GM19452 (cell line): Measurements from ENCODE around the gene NFIC.
"Not testable (repeated sequence)": the region's sequence is repeated elsewhere in the genome, so short reads cannot be mapped to it uniquely, and the experiment has no call there.

Experiments used
- ATAC-seq: cut with Tn5 transposase; IDR thresholded peaks from one replicate; pipeline ENCODE4 v1.9.1; 2021; ENCODE audit not compliant: unreplicated experiment

NFIC gene

DNA sequence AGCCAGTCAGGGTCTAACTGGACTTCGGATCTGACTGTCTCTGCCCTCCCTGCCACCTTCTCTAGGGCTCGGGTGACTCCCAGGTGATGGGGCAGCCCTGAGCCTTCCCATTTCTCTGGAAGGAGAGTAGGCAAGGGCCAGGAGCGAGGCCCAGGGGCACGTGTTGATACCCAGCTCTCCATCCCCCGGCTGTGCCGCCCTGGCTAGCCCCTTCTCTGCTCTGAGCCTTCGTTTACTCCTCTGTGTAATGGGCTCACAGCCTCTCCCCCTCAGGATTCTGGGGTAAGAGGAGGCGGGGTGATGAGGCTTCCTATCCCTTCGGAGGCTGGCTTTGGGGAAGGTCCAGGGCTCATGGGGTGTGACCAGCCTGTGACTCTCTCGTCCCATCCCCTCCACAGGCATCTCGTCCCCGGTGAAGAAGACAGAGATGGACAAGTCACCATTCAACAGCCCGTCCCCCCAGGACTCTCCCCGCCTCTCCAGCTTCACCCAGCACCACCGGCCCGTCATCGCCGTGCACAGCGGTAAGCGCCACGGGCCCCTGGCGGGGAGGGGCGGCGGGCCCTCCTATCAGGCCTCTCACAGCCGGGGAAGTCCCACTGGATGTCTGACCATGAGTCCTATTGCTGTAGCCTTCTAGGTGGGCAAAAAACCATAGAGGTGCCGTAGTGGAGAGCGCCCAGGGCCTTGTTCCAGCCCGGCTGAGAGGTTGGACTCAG lies 82.4 kb downstream of the NFIC start:
- no peak for ATAC-seq

DNA sequence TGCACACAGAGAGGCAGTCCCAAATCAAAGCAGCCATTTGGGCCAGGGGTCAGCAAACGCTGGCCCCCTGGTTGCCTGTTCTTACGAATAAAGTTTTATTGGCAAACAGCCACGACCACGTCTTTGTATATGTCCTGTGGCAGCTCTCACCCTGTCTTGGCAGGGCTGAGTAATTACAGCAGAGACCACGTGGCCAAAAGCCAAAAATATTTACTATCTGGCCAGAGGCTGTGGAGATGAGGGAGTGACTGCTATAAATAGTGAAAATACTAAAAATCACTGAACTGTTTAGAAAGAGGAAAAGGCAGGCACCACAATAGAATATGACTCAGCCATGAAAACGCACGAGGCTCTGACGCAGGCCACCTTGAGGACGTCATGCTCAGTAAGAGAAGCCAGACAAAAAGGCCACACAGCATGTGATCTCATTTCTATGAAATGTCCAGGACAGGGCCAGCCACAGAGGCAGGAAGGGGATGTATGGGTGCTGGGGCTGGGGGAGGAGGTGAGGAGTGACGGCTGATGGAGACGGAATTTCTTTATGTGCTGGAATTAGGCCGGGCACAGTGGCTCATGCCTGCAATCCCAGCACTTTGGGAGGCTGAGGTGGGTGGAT lies 84.5 kb downstream of the NFIC start:
- ATAC-seq: no peak

DNA sequence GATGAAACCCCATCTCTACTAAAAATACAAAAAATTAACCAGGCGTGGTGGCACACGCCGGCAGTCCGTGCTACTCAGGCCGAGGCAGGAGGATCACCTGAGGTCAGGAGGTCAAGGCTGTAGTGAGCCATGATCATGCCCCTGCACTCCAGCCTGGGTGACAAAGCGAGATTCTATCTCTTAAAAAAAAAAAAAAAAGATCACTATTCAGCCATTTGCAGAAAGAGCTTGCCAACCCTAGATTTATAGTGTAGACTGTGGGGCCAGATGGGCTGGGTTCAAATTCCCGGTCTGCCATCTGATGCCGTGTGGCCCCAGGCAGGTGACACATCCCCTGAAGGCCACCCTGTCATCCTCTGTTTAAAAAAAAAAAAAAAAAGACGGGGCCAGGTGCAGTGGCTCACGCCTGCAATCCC lies 85.1 kb downstream of the NFIC start:
- ATAC-seq: no peak

DNA sequence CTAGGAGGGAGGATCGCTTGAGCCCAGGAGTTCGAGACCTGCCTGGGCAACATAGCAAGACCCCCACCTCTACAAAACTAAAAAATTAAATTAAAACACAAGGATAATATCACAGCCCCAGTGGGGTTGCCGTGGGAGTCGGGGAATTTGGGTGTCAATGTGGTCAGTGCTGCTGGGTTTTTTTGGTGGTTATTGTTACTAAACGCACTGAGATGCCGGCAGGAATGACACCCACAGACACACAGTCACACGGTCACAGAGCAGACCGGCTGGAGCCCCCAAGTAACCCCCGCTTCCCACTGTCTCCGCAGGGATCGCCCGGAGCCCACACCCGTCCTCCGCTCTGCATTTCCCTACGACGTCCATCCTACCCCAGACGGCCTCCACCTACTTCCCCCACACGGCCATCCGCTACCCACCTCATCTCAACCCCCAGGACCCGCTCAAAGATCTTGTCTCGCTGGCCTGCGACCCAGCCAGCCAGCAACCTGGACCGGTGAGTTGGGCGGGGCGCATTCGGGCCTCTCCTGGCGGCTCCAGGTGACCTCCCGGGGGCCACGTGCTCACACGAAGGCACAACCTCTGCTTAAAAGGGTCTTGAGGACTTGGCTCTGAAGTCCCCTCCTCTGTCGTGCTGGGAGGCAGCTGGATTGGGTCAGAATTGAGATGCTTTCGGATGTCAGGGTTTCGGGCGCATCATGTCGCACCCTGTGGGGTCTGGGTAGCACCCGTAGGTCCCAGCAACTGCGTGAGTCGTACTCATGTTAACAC lies 86.0 kb downstream of the NFIC start:
- ATAC-seq: no peak

DNA sequence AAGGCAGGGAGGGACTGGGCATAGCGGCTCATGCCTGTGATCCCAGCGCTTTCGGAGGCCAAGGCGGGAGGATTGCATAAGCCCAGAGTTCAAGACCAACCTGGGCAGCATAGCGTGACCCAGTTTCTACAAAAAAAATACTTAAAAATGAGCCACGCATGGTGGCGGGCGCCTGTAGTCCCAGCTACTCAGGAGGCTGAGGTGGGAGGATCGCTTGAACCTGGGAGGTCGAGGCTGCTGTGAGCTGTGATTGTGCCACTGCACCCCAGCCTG lies 86.5 kb downstream of the NFIC start:
- not testable (repeated sequence) for ATAC-seq

DNA sequence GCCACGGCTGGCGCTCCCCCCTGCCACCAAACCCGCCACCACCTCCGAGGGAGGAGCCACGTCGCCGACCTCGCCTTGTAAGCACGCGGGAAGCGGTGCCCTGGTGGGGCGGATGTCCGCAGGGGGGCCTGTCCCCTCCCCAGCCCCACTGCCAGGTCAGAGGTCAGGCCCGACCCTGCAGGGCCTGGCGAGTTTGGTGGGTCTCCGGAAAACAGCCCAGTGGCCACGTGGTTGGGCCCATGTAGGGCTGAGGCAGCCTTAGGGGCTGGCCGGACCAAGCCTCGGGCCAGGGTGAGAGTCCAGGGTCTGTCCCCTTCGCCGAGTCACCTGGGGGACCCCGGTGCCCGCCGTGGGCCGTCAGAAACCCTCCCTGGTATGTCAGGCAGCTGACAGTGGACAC lies 87.5 kb downstream of the NFIC start:
- ATAC-seq: no peak

DNA sequence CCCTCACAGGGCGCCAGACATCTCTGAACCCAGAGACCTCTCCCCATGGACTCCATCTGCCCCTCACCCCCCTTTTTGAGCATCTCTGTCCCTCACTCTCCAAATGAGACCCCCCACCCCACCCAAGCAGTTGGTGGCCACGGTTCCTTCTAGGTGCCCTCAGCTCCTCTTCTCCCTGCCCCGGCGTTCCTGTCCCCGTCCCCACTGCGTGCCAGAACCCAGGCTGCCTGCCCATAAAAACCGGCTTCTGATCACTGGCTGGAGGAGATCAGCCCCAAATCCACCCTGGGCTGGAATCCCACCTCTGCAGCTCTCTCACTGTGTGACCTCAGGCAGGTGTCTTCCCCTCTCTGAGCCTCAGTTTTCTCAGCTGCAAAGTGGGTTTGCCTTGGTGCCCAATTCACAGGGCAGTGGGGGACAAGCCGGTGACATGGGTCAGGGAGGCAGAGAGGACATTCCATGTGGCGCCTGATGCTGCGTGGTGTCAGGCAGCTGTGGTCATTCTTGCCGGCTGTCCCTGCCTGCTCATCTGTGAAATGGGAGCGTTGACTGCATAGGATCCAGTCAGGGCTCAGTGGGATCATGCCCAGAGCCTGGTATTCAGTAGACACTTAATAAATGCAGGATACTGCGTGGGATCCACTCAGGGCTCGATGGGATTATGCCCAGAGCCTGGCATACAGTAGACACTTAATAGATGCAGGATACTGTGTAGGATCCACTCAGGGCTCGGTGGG lies 88.4 kb downstream of the NFIC start:
- no peak for ATAC-seq

DNA sequence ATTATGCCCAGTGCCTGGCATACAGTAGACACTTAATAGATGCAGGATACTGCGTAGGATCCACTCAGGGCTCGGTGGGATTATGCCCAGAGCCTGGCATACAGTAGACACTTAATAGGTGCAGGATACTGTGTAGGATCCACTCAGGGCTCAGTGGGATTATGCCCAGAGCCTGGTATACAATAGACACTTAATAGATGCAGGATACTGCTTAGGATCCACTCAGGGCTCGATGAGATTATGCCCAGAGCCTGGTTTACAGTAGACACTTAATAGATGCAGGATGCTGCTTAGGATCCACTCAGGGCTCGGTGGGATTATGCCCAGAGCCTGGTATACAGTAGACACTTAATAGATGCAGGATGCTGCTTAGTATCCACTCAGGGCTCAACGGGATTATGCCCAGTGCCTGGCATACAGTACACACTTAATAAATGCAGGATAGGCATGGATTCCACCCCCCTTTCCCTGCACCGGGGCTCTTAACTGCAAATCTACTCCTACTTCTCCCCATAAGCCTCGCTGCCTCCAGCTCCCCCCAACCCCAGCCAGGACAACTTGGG lies 89.1 kb downstream of the NFIC start:
- no peak for ATAC-seq

DNA sequence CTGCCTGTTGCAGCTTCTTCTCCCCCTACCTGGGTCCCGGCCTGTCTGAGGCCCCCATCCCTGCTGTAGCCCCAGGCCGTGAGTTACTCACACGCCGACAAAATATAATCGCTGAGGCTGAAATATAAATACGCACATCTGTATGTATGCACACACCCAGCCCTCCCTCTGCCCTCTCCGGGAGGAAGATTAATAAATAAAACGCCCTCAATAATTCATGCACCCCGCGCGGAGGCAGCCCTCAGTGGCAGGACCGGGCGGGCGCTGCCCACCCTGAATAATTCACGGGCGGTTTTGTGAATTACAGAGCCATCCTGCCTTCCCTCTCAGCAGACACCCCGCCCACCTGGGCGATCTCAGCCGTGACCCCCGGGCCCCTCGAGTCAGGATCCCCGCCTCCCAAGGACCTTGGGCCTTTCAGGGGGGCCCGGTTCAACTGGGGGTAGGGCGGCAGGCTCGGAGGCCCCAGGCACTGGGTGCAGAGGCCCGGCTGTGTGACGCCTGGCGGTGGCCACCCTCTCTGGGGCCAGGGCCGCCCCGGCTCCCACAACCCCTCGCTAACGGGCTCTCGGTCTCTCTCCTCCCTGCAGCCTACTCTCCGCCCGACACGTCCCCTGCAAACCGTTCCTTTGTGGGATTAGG lies 89.7 kb downstream of the NFIC start:
- ATAC-seq: no peak

DNA sequence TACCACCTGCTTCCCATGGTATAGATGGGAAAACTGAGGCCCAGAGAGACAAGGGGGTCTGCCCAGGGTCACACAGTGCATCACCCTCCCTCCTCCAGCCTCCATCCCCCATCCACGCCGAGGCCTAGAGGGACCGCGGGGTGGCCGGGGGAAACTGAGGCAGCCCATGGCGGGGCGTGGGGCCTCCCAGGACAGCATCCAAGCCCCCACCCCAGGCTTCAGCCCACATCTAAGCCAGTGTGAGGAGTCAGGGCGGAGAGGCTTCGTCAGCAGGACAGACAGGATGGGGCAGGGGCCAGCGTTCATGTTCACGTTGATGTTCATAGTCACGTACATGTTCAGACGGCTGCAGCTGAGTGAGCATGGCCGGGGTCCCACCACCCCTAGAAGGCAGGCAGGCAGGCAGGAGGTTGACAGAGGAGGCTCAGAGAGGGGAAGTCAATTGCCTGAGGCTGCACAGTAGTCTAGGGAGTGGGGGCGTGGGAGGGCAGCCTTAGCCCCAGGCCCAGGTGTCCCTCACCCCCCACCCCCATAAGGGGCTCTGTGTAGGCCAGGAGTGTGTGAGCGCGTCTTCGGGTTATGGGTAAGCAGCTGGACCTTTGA lies 90.6 kb downstream of the NFIC start:
- ATAC-seq: no peak

DNA sequence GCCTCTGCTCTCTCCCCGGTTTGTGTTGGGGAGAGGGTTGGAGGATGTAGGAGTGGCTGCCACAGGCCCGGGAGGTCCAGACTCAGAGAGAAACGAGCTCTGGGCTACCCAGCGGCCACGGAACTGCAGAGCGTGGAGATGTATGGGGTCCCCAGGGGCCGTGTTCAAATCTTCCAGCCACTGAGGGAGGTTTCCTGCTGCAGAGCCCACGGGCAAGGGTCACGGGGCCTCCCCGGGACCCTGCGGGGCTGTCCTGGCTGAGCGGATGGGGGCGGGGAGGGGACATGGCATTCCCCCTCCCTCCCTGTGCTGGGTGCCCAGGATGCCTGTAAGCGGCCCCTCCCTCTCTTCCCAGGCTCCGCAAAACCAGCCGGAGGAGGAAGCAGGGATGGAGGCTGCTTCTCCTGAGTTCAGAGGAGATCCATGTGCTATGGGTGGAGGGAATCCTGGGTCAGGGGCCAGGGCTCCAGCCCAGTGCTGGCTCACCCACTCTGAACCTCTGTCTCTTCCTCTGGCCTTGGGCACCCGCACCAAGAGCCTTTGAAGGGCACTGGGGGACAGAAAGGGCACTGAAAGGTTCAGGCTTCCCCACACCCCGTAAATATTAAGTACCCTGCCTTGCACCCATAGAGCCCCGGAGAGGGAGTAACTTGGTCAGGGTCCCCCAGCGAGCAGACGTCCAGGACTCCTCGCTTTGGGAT lies 91.3 kb downstream of the NFIC start:
- no peak for ATAC-seq

DNA sequence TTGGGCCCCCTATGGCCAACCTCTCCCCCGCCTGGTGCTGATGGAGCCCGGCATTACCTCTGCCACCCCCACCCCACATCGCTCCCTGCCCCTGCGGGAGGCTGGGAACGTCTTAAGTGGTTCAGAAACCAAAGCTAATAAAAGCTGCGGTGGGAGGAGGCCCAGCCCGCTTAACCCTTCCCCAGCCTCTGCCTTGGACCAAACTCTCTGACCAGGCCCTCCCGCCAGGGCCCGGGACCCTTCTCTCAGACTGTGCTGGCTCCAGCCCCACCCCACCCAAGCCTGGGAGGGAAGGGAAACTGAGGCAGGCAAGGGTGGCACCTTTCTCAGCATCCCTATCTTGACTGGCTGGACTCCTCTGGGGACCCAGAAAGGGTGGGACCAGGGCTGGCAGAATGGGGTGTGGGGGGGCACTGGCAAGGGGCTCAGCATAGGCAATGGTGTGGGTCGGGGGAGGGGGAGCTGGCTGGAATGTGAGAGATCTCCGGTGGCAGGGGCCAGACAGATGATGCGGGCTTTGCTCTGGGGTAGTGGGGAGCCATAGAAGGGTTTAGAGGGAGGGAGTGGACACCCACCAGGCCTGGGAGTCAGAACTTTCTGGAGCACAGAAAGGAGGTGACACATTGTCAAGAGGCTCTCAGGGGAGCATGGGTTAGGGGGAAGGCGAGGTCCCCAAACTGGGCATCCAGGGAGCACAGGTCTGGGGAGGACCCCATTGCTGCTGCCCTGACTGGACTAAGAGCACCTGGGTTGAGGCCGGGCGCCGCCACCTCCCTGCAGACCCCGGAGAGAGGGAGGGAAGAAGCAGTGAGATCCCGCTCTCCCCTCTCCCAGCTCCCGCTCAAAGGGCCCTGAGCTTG lies 92.1 kb downstream of the NFIC start:
- no peak for ATAC-seq

DNA sequence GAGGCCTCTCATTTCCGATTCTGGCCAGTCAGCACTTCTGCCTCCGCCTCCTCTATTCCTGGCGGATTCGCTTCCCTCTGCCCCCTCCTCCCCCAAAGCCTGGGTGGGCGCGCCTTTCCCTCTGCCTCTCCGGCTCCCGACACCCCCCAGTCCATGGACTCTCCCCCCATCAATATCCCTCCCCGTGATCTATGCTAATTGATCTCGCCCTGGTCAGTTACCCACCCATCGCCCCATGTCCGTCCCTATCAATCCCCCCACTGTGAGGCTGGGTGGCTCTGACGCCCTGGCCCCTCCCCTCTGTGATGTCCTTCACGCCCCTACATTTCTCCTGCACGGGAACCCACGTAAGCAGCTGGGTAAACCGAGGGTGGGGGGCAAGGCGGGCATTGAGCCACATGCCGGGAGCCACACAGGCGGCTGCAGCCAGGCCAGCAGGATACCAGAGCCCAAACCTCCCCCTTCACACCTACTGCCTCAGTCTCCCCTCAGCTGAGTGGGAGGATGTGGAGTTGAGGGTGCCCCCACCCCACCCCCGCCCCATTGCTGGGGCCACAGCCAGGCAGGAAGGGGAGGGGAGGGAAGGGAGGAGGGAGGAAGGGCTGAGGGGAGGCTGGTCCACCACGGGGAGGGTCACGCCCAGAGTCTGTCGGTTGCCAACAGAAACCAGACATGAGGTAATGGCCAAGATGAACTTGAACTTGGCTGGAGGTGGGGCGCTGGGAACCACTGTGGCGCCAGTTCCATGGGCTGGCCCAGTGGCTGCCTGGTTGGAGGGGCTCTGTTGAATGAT lies 92.9 kb downstream of the NFIC start:
- ATAC-seq: no peak

DNA sequence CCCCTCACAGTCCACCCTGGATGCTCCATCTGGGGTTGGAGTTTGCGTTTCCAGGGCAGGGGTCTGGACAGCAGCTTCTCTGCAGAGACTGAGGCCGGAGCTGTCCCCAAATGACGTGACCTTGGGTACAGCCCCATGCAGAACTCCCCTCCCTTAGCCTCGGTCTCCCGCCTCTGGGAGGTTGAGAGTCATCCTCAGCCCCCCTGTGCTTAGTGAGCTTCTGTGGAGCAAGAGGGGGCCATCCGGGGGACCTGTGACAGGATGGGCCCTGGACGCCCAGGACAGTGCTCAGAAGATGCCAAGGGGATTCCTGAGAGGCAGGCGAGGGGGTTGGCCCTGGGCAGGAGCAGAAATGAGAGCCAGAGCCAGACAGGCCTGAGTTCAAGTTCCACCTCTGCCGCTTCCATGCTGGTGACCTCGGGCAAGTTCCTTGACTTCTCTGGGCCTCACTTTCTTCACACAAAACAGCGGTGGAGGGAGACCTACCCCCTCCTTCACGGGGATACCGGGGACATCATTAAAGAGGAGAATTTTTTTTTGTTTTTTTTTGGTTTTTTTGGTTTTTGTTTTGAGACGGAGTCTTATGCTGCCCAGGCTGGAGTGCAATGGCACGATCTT lies 93.7 kb downstream of the NFIC start:
- ATAC-seq: no peak

DNA sequence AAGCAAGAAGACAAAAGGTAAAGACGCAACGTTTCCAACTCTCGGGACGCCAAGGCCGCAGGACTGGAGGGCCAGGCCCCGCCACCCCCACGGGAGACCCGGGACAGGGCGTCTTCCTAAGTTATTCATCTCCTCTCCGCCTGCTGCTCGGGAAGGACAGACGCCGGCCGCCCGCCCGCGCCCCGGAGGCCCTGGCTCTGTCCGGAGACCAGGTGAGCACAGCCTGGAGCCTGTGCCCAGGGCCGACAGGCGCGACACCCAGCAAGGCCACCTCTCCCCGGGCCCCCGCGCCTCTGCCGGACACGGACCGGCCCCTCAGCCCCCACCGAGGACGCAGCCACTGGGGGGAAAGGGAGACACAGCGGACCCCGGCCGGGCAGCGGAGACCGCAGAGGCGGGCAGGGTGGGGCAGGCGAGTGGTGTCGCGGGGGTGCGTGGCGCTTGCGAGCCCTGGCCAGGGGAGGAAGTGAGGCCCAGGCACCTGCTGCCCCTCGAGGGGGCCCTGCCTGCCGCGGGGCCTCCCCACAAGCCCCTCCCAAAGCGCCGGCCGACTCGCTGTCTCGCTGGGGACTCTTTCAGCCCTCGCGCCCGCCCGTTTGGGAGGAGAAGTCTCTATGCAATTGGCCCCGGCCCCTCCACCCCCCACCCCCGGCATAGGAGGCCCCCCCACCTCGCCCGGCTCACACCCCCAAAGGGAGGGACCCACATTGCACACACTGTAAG lies 96.8 kb downstream of the NFIC start:
- ATAC-seq: no peak

DNA sequence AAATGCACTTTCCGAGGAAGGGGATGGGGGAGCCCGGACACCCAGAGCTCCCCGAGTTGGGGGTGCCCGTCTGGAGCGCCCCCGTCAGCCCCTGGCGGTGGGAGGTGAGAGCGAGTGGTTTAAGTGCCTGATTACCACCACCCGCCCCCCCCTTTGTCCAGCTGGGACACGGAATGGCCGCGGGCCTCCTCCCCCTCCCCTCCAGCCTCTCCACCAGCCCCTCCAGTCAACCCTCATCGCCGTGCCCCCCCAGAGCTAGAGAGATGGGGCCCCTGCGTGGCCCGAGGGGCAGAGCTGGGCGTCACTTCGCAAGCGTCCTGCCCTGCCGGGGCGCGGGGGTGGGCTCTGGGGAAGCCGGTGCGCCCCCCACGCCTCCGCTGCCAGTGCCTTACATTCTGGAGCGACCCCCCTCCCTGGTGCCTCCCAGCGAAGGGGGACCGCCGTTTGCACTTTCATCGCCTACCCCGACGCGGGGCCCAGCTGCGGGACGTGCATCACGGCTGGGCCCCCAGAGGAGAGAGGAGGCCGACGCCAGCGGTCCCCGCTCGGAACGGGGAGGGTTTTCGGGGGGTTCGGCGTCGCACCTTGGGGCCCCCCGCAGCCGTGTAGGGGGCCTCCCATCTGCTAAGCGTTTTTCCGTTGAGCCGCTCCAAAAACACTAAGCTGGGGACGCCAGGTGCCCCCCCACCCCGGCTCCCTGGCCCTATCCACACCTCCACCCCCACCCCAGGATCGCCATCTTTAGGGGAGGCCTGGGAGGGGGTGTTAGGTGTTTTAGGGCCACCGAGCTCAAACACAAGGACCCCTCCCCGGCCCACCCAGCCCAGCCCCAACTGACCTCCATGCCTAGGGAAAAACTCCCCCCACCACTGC lies 97.6 kb downstream of the NFIC start:
- ATAC-seq: no peak
